NCI-H2171 treated with DMSO at 0.1 percent for 48 hours (cell line): Measurements from ENCODE around the gene SPACA6.

Source experiments
- DNase-seq: peaks from one replicate; lab custom pipeline; 2025; lab: John Stamatoyannopoulos, UW

Gene SPACA6

GRCh38 chr19:51706296-51706695 is 13.2 kb downstream of the SPACA6 start:
- no peak for DNase-seq

- no peak for DNase-seq
Observed at GRCh38 chr19:51706885-51707284, 13.8 kb downstream of the SPACA6 start.

- DNase-seq: no peak
Observed at GRCh38 chr19:51708811-51709210, 15.7 kb downstream of the SPACA6 start.

DNA sequence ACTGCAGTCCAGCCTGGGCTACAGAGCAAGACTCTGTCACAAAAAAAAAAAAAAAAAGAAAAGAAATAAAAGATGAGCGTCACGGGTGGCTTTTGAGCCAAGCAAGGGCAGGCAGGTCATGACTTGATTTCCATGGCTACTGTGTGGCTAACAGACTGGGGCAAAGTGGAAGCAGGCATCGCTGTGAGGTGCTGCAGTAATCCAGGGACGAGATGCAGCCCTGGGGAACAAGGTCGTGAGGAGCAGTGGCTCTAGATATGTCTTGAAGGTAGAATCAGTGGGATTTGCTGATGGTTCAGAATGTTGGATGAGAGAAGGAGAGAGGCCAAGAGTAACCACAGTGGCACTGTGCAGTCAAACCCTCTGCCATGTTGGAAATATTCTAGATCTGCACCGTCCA is 16.4 kb downstream of the SPACA6 start:
- DNase-seq: no peak

- DNase-seq: no peak
Observed at GRCh38 chr19:51710163-51710562, 17.0 kb downstream of the SPACA6 start.

GRCh38 chr19:51711702-51712101 is 18.6 kb downstream of the SPACA6 start:
- no peak for DNase-seq

DNA sequence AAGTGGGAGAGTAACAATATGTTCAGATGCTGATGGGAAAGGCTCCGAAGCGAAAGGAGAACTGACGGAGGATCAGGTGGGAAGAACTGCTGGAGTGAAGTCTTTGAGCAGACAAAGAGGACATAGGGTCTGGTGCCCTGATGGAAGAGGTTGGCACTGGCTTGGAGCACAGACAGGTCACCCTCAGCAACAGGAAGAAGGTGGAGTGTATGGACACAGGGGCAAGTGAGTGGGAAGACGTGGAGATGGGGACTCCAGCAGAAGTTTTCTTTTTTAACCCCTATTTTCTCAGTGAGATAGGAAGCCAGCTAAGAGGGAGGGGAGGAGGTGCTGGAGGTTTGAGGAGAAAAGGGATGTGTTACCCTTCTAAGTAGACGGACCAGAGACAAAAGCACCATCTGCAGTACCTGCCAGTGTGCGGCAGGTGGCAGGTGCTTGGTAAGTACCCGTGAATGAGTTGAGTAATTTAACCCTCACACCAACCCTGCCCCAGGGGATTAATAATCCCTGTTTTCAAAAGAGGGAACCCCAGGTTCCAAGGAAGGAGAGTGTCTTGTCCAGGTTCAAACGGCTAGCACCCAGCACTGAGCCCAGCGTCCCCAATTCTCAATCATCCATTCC is 19.4 kb downstream of the SPACA6 start:
- peak; percentile 47 for DNase-seq

DNA sequence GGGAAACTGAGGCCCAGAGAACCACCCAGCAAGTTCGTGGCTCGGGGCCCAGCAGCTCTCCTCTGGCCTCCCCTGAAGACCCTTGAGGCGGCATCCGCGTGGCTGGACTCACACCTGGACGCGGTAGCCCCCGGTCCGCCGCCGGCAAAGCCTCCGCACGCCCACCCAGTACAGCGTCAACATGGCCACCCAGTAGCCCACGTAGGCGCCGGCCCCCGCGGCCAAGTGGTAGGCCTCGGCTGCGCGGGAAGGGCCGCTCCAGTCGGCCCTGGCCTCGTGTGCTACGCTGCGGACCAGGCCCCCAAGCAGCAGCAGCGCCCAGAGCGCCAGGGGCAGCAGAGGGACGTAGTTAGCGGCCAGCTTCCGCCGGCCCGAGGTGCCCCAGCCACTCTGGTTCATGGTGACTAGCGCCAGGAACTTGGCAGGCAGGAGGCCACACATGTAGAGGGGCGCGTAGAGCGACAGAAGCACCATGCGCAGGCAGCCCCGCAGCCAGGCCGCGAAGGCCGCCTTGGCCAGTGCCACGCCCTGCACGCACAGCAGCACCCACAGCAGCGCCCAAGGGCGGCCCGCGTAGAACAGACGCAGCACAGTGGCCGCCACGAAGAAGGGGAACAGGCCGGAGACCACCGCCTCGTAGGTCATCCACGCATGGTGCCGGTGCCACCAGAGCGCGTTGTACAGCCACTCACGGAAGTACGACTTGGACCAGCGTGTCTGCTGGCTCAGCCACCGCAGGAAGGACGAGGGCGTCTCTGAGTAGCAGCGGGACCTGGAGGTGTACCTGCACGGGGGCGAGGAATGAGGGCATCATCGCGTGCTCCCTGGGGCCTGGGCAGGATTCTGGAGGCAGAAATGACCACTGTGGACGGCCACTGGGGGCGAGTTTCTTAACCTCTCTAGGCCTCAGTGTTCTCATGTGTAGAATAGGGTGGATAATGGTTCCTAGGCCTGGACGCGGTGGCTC is 20.5 kb downstream of the SPACA6 start:
- DNase-seq: no peak

GRCh38 chr19:51714848-51715247 is 21.7 kb downstream of the SPACA6 start:
- no peak for DNase-seq

GRCh38 chr19:51715850-51716249 is 22.7 kb downstream of the SPACA6 start:
- no peak for DNase-seq

DNA sequence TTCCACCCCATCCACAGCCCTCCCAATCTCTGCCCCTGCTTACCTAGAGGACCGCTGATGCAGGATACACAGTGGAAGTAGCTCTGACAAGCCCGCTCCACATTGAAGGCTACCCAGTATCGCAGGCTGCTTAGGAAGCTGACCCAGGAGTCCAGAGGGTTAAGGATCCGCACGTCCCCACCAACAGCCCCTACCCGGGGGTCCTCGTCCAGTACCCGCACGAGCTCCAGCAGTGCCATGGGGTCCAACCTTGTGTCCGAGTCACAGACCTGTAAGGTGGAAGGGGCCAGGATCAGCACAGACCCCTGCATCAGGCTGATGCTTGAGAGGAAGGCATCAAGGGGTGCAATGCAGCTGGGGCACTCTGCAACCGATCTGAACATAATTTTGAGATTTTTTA is 23.8 kb downstream of the SPACA6 start:
- no peak for DNase-seq

- DNase-seq: no peak
Observed at GRCh38 chr19:51719251-51719988, 26.3 kb downstream of the SPACA6 start.

GRCh38 chr19:51721905-51722304 is 28.8 kb downstream of the SPACA6 start:
- DNase-seq: no peak

GRCh38 chr19:51722492-51722891 is 29.4 kb downstream of the SPACA6 start:
- no peak for DNase-seq

DNA sequence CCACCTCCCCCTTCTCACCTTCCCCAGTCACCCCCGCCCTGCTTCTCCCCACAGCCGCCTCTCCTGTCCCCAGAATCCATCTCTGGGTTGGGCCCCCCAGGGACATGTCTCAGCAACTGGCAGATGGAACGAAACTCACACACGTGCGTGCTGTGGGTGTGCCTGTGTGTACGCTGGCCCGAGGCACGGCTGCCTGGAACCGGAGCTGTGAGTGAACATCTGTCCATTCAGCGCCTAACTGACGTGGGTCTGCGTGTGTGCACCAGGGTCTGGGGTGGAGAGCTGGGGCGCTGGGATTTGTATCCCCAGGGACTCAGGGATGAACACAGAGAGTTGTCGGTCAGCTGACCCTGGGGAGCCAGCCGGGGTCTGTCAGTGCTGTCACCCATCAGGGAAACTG is 31.4 kb downstream of the SPACA6 start:
- DNase-seq: no peak

- DNase-seq: no peak
Observed at GRCh38 chr19:51726049-51726448, 32.9 kb downstream of the SPACA6 start.

- no peak for DNase-seq
Observed at GRCh38 chr19:51727349-51727880, 34.3 kb downstream of the SPACA6 start.

GRCh38 chr19:51729781-51730180 is 36.7 kb downstream of the SPACA6 start:
- DNase-seq: no peak

DNA sequence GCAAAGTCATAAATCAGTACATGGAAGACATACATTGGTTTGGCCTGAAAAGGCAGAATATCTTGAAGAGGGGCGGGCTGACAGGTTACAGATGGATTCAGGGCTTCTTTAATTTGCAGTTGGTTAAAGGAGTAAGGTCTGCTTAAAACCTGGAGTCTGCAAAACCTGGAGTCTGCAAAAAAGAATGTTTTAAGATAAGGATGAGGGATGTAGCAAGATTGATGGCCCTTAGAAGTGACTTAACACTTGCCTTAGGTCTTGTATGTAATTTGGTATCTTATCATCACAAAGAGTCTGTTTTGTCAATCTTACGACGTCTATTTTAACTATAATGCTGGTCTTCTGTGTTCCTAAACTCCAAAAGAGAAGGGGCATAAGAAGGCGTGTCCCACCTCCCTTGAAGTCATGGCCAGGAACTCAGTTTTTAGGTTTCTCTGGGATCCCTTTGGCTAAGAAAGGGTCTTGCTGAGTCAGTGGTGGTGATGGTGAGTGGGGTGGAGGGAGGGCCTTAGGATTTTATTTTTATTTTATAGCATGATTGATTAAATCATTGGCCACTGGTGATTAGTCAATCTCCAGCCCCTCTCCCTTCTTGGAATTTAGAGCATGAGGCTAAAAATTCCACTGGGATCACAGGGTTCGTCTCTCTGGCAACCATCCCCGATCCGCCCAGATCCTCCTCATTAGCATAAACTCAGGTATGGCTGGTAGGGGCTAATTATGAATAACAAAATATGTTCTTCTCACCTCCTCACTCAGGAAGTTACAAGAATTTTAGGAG is 40.8 kb downstream of the SPACA6 start:
- no peak for DNase-seq

DNA sequence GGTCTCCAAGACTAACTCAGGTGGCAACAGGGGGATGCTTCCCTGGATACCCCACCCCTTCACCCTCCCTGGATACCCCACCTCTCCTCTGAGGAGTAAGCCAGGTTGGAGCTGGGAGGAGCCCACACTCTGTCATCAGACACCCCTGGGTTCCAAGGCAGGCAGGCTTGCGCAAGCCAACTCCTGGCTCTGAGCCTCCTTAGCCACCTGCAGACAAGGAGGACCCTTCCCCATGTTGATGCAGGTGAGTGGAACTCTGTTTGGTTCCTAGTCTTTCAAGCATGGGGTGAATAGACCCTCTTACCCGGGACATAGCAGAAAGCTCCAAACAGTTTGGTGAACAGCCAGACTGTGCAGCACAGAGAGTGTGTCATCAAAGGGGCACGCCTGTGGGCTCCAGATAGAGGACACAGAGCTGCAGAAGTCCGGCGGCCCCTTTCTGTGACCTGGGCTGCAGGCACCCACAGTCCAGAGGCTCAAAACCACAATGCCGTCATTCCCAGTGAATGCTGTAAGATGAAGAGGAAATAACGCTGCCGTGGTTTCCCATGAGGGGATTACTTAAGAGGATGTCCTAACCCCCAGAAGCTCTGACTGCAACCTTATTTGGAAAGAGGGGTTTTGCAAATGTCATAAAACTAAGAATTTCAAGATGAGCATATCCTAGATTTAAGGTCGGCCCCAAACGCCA is 42.8 kb downstream of the SPACA6 start:
- no peak for DNase-seq

DNA sequence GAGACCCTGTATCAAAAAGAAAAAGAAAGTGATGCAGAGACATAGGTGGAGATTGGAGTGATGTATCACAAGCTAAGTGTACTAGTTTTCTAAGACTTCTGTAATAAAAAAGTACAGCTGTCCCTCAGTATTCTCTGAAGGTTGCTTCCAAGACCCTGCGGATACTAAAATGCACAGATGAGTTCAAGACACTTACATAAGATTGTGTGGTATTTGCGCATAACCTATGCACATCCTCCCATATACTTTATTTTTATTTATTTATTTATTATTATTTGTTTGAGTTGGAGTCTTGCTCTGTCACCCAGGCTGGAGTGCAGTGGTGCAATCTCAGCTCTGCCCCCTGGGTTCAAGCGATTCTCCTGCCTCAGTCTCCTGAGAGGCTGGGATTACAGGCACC is 44.3 kb downstream of the SPACA6 start:
- no peak for DNase-seq
